CD4-positive, alpha-beta T cell treated with Interleukin-15 for 4 hours (primary cell): ENCODE data around the gene TDRD5.
A peak's percentile ranks its signal among the peaks of the same experiment; 100 is the strongest.
"Not testable (repeated sequence)": the region's sequence is repeated elsewhere in the genome, so short reads cannot be mapped to it uniquely, and the experiment has no call there.

Experiments
- DNase-seq: peaks from one replicate; pipeline ENCODE4 v3.0.0-alpha.2; 2020; ENCODE audit warnings: low spot score

The TDRD5 gene

DNA sequence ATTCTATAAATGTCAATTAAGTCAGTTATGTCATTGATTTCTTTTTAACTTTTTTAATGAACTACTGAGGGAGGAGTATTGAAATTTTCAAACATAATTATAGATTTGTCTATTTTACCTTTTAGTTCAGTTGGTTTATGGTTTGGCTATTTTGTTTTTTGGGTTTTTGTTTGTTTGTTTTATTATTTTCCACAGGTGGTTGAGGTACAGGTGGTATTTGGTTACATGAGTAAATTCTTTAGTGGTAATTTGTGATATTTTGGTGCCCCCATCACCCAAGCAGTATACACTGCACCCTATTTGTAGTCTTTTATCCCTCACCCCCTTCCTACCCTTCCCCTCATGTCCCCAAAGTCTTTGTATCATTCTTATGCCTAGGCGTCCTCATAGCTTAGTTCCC is 9.5 kb downstream of the TDRD5 start:
- no peak for DNase-seq

DNA sequence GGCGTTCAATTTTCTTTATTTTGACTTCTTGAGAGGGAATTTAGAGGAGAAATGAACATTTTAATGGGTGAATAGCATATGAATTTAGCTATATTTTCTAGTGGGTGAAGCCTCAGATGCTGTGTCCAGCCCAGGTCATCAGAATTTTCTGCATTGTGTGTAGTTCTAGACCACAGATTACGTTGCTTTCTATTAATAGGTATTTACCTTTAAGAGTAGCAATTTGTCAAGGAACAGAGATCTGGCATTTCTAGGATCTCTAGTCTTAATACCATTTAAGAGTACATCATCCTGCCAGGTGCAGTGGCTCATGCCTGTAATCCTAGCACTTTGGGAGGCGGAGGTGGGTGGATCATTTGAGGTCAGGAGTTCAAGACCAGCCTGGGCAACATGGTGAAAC is 20.7 kb downstream of the TDRD5 start:
- DNase-seq: no peak

DNA sequence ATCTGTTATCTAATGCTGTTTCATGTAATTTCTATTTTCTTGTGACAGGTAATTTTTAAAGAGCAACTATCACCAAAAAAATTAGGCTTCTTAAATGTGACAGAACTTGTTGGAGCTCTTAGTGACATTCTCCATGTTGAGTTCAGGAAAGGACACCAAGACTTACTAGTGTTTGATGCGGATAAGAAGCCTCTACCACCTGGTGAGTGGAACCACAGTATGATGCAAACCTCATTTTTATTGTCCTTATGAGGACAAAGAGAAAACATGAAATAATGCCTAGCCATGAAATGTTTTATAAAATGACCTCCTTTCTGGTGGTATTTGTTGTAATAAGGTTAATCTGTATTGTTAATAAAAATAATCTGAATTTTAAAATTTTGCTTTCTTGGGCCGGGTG is 39.1 kb downstream of the TDRD5 start:
- no peak for DNase-seq

DNA sequence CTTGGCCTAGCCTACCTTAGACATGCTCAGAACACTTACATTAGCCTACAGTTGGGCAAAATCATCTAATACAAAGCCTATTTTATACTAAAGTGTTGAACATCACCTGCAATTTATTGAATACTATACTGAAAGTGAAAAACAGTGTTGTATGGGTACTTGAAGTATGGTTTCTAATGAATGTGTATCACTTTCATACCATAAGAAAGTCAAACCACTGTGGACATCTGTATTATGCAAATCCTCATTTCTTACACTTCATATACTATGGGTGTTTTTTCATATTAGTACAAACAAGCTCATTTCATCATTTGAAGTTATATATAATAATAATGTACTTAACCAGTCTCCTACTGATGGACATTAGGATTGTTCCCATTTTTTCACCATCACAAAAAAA is 41.2 kb downstream of the TDRD5 start:
- DNase-seq: no peak

DNA sequence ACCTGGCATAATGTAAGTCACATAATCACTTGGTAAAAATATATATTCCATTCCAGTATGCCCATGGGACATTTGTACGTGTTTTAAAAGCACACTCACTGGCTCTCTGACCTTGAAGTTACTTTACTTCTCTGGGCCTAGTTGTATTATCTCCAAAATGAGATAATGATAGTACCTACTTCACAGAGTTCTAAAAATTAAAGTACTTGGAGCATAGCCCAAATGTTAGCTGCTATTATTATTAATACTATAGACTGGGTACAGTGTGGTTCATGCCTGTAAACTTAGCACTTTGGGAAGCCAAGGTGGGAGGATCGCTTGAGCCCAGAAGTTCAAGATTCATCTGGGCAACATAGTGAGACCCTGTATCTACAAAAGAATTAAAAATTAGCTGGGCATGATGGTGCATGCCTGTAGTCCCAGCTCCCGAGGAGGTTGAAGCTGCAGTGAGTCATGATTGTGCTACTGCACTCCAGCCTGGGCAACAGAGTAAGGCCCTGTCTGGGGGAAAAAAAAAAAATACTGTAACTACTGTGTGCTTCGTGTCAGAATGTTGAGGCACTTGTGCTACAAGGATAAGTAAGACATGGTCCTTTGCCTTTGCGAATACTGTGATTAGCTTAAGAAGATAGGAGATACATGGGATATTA is 45.7 kb downstream of the TDRD5 start:
- DNase-seq: no peak

DNA sequence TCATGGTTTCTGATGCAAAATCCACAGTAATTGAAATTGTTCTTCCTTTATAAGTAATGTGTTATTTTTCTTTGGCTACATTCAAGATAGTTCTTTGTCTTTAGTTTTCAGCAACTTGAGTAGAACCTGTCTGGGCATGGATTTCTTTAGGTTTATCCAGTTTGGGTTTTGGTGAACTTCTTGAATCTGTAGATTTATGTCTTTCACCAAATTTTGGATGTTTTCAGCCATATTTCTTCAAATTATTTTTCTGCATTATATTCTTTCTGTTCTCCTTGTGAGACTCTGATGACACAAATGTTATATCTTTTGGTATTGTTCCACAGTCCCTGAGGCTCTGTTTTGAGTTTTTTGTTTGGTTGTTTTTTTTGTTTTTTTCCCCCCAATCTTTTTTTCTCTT is 69.4 kb downstream of the TDRD5 start:
- DNase-seq: no peak

DNA sequence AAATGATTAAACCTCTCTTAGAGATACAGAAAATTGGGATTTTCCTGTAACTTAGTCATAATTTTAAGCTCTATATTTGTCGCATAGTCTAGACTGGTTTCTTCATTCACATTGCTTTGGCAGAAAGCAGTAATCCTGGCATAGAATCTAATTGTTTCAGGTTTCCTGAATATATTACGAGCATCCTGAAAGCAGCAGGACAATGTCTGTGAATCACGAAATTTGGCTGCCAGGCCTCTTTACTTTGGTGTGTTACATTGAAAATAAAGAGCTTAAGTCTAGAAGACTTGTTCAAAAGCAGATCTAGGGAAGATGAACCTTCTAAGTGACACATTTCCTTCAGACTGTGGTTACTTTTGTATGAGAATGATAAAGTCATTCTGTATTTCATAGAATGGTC is 72.2 kb downstream of the TDRD5 start:
- DNase-seq: no peak

DNA sequence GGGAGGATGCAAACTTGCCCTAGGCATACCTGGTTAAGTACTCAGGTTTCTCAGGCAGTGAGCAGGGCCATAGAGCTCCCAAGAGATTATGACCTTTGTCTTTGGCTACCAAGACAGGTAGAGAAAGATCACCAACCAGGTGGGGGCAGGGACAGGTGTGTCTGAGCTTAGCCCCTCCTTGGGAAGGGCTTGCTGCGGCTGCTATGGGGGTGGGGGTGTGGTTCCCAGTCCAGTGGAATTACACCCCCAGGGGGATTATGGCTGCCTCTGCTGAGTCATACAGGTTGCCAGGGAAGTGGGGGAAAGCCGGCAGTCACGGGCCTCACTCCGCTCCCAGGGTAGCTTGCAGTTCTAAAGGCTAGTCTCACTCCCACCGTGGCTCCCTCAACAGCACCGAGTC is 86.2 kb downstream of the TDRD5 start:
- DNase-seq: no peak

DNA sequence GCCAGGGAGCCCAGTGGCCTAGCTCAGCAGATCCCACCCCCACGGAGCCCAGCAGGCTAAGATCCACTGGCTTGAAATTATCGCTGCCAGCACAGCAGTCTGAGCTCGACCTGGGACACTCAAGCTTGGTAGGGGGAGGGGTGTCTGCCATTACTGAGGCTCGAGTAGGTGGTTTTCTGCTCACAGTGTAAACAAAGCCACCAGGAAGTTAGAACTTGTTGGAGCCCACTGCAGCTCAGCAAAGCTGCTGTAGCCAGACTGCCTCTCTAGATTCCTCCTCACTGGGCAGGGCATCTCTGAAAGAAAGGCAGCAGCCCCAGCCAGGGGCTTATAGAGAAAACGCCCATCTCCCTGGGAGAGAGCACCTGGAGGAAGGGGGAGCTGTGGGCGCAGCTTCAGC is 102.9 kb downstream of the TDRD5 start:
- DNase-seq: not testable (repeated sequence)

DNA sequence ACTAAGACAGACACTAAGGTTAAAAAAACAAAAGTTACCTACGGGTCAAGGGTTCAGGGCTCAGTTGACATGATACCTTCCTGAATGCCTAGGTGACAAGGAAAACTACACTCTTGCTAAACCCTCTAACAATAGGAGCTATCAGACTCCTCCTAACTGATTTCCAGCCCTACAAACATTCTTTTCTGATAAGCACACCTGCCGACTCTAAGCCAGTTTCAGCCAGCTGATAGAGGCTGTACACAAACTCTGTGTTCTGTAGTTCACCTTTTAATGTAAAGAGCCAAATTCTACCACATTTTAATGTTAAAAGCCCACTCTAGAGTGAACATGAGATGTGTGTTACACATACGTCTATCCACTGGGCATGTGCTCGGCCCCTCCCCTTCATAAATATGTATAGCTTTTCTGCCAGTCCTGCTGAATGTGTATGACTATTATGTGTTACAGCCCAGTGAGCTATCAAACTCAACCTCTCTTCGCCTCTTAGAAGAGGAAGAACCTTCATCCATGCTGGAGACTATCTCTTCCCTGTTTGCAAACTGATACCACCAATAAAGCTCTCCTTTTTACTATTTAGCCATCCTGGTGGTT is 111.4 kb downstream of the TDRD5 start:
- DNase-seq: no peak

DNA sequence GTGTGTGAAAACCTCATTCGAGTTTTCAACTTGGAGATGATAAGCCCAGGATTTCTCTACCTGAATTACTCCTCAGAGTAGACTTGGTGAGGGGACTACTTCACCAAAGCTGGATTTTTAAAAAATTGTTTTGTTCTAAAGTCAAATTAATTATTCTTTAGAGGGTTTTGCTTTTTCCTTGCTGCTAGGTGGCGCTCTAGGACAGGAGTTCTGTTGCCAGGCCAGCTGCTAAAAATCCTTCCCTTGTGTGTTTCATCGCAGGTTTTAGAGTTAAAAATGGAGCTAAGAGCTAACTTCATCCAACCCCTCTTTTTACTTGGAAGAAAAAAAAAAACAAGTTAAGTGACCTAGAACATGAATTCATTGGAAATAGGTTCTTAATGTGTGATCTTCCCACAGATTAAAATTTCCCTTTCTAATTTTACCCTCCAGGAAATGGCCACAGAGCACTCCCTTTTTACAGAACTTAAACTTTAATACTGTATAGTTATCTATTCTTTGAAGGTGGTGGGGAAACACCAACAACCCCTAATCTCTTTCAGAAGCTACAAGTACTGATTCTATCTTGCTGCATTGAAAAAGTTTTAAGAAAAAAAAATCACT is 114.8 kb downstream of the TDRD5 start:
- peak; percentile 57 for DNase-seq

DNA sequence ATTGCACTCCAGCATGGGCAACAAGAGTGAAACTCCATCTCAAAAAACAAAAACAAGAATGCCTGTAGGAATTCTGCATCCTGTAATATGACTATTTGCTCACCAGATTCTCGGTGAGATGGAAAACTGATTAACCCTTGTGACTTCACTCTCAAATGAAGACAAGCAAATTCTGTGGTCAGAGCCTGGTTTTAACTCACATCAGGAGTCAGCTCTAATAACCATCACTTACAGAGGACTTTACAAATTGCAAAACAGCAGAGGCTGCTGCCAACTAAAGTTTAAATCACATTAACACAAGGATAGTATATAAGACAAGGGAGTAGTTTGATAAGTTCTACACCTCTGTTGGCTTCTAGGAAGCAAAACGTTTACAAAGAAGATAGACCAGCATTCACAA is 115.8 kb downstream of the TDRD5 start:
- DNase-seq: no peak

DNA sequence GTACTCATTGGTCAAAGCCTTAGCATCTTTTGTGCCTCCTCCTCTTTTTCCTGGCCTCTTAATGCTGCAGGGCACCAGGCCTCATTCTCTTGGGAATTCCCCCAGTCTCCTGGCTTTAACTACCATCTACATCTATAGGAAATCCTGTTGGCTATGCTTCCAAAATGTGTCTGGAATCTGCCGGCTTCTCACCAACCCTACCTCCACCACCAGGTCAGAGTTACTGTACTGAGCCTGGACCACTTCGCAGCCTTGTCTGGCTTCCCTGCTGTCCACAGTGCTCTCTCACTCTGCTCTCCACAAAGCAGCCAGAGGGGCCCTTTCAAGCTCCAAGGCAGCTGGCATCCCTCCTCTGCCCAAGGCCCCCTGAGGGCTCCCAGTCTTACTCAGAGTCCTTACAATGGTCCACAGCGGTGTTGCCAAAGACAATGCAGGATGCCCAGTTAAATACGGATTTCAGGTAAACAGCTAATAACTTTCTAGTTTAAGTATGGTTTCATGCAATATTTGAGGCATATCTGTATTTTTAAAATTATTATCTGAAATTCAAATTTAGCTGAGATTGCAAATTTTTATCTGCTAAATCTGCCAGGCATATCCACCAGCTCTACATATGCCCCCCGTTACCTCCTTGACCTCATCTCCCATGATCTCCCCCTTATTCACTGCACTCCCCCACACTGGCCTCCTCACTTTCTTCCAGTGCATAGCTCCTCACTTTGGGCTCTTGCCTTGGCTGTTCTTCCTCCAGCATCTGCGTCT is 117.0 kb downstream of the TDRD5 start:
- no peak for DNase-seq

DNA sequence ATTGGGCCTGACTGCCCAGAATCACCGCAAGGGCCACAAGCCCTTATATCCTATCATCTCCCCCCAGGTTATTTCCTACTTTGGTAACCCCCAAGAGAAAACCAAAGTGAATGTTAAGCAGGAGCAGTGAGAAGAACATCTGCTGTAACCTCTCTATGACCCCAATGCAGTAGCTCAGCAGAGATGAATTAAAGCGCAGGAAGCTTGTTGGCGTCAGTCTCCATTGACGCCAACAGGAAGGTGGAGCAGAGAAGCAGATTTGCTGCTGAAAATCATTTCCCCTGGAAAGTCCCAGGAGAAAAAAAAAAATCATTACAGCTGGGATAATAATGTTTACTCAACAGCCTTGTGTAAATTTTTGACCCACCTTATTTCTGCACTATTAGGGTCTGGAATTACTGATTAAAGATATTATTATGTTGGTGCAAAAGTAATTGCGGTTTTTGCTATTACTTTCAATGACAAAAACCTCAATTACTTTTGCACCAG is 118.3 kb downstream of the TDRD5 start:
- DNase-seq: peak; percentile 12

DNA sequence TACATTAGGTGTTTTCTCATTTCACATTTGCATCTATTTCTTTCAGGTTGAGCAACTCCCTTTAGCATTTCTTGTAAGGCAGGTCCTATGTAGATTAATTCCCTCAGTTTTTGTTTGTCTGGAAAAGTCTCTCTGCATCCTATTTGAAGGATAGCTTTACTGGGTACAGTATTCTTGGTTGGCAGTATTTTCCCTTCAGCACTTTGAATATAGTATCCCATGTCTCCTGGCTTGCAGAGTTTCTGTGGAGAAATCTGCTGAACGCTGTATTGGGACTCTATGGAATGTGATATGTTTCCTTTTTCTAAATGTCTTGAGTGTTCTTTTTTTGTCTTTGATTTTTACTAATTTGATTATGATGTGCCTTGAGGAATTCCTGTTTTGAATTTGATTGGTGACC is 122.5 kb downstream of the TDRD5 start:
- no peak for DNase-seq

DNA sequence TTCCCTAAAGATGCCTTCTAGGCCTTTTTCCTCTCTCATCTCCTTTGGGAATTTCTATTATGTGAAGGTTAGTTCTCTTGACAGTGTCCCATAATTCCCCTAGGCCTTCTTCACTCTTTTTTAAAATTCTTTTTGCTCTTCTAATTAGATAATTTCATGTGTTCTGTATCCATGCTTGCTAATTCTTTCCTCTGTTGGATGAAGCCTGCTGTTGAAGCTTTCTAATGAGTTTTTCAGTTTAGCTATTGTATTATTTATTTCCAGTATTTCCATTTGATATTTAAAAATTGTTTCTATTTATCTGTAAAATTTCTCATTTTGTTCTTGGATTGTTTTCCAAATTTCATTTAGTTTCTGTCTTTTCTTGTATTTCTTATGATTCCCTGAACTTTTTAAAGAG is 123.0 kb downstream of the TDRD5 start:
- DNase-seq: no peak

DNA sequence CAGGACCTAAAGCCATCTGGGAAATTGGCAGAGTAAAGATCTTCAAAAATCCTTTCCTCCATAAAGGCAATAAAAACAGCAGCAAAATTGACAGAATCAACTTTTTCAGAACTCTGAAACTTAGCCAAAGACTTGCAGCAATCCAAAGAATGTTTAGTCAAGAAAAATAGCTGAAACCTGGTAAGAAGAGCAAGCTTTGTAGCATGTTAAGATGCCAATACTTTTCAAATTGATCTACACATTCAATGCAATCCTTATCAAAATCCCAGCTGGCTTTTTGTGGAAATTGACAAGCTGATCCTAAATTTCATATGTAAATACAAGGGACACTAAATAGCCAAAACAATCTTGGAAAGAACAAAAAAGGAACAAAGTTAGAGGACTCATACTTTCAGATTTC is 127.6 kb downstream of the TDRD5 start:
- no peak for DNase-seq

DNA sequence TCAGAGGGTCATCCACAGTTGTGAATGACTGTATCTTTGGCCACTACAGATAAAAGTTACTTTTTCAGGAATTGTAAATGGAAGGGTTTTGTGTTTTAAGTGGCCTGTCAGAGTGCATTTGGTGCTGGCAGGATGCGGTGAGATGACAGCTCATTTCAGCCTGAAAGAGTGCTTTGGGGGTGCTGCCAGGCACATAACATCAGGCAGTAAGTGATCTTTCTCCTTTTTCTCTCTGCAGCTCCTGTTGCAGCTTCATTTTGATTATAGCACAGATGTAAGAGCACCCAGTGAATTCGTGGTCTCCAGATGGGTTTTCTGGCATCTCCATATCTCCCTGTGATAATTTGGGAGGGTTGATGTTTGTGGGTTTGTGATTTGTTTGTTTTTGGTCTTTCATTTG is 136.6 kb downstream of the TDRD5 start:
- DNase-seq: no peak

DNA sequence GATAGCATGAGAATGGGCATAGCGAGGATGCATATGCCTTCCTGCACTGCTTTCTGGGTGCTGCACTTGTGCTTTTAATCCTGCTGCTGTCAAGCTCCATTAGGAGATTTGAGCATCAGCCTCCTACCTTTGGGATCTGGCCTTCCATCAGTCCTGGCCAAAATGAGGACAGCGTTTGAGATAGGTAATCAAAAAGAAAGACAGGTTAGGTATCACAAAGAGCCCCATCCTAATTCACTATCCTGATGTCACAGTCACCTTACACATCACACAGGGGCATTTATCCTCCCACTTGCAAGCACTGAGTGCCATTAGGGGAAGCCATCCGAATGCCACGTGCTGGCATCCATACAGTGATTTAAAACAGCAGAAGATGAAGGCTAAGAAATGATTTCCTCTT is 138.2 kb downstream of the TDRD5 start:
- no peak for DNase-seq

DNA sequence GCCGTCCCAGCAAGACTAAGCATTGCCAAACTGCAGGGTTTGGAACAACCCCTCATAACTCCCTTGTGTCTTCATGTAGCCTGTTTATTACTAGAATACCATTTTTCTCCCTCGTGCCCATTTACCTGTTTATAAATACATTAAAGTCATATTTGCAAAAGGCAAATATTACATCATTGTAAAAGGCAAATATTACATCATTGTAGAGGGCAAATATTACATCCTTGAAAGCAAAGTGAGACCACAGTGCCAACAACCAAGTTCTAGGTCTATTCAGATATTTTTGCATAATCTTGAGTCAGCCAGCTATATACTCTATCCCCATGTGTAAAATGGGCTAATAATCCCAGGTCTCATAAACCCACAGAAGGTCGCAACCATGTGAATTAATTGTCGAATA is 140.0 kb downstream of the TDRD5 start:
- no peak for DNase-seq
